Stimulated activated naive CD8-positive, alpha-beta T cell treated with anti-CD3 and anti-CD28 coated beads, Interleukin-15, Interleukin-2, amounts not matched to agents 100 ng/mL and 50 ng/mL, for 24 hours (primary cell): ENCODE measurements around the gene ATP8A2.

Source experiments
- H3K27ac Mint-ChIP-seq: one replicate; pipeline ENCODE4 v1.8.0; 2021; ENCODE audit warnings: mild to moderate bottlenecking, mixed read lengths
- H3K27me3 Mint-ChIP-seq: one replicate; pipeline ENCODE4 v1.8.0; 2021; ENCODE audit warnings: mixed read lengths
- H3K36me3 Mint-ChIP-seq: one replicate; pipeline ENCODE4 v1.8.0; 2021; ENCODE audit warnings: low read depth, mixed read lengths
- H3K4me1 Mint-ChIP-seq: one replicate; pipeline ENCODE4 v1.8.0; 2021; ENCODE audit warnings: low read depth, mixed read lengths
- H3K4me3 Mint-ChIP-seq: one replicate; pipeline ENCODE4 v1.8.0; 2021; ENCODE audit warnings: mild to moderate bottlenecking, mixed read lengths
- H3K9me3 Mint-ChIP-seq: one replicate; pipeline ENCODE4 v1.8.0; 2021; ENCODE audit warnings: mixed read lengths

ATP8A2 gene

GRCh38 chr13:25463496-25463895, 91.7 kb downstream of the ATP8A2 start:
- H3K4me1 Mint-ChIP-seq, result no peaks in the 10 kb centered on the region
- no peaks in the 10 kb centered on the region for H3K9me3 Mint-ChIP-seq
- H3K27ac Mint-ChIP-seq, result no peak overlapping the region
- H3K4me3 Mint-ChIP-seq, result no peak overlapping the region
- no peaks in the 10 kb centered on the region for H3K36me3 Mint-ChIP-seq
- peaks cover 34% of the 10 kb centered on the region for H3K27me3 Mint-ChIP-seq

DNA sequence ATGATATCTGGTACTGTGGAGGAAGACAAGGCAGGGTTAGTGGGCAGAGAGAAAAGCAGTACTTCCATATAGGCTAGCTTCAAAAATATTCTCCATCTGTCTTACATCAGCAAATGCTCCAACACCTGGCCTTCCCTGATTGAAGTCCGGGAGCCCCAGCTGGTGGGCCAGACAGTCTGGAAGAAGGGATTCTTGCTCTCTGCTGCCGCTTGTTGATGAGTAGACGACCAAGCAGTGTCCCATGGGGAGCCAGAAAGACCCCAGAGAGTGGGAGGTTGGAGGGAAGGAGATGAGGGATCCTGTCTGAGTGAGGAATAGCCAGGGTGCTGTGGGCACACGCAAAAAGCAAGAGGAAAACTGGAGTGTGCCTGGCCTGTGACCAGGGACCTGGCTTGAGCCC, 95.1 kb downstream of the ATP8A2 start:
- Mint-ChIP-seq H3K27ac (no peak overlapping the region), H3K9me3 (no peaks in the 10 kb centered on the region), H3K36me3 (no peaks in the 10 kb centered on the region), H3K4me1 (peaks cover 3% of the 10 kb centered on the region), H3K4me3 (no peak overlapping the region), H3K27me3 (peaks cover 59% of the 10 kb centered on the region)

DNA sequence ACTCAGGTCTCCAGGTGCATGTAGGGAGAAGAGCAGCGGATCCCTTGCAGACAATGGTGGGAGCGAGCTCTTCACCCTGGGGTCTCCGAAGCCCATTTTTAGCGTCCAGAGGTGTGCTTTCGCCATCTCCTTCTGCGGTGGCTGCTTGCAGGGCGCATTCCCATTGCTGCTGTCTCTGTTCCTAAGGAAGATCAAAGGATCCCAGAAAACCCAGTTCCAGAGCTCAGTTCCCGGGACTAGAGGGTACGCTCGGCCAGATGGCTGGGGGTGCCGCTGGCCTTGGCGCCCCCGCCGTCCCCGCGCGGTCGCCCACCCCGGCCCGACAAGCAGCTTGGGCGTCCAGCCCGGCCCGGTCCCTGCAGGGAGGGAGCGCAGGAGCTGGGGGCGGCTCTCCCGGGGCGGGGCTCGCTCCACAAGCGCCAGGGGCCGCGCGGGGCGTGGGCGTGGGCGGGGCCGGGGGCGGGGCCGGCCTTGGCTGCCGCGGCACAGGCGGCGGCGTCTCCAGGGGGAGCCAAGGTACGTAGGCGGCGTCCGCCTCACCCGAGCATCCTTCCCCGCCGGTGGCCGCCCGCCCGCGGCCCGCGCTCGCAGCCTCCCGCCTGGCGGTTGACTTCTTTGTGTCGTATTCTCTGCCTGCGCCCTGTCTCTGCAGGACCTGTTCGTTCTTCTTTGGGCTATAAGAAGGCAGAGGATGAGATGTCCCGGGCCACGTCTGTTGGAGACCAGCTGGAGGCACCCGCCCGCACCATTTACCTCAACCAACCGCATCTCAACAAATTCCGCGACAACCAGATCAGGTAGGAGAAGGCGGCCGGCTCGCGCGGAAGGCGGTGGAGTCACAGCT, 96.8 kb downstream of the ATP8A2 start:
- Mint-ChIP-seq H3K9me3 (no peaks in the 10 kb centered on the region), H3K36me3 (no peaks in the 10 kb centered on the region), H3K27me3 (peaks cover 56% of the 10 kb centered on the region), H3K27ac (no peak overlapping the region), H3K4me1 (peaks cover 3% of the 10 kb centered on the region), H3K4me3 (no peak overlapping the region)

DNA sequence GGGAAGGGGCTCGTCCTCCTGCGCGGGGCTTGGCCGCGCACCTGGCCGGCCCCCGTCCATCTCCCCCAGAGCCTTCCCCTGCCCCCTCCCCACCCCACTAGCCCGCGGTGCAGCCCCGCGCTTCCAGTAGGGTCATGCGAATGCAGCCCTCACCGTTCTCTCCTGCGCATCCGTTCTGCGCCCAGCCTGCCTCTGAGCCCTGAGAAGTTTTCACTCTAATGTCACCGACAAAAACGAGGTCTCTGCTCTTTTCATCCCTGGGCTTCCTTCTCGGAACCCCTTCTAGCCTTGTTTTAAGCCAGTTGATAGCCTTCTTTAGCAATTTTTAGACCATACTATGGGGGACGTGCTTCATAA, 97.4 kb downstream of the ATP8A2 start:
- peaks cover 52% of the 10 kb centered on the region for H3K27me3 Mint-ChIP-seq
- H3K27ac Mint-ChIP-seq, result no peak overlapping the region
- no peaks in the 10 kb centered on the region for H3K36me3 Mint-ChIP-seq
- peaks cover 3% of the 10 kb centered on the region for H3K4me1 Mint-ChIP-seq
- no peaks in the 10 kb centered on the region for H3K9me3 Mint-ChIP-seq
- H3K4me3 Mint-ChIP-seq, result no peak overlapping the region

GRCh38 chr13:25473864-25474263, 102.1 kb downstream of the ATP8A2 start:
- no peak overlapping the region for H3K4me3 Mint-ChIP-seq
- H3K9me3 Mint-ChIP-seq, result no peaks in the 10 kb centered on the region
- peaks cover 3% of the 10 kb centered on the region for H3K4me1 Mint-ChIP-seq
- no peaks in the 10 kb centered on the region for H3K36me3 Mint-ChIP-seq
- H3K27me3 Mint-ChIP-seq, result peaks cover 28% of the 10 kb centered on the region
- no peak overlapping the region for H3K27ac Mint-ChIP-seq

GRCh38 chr13:25478186-25478585, 106.4 kb downstream of the ATP8A2 start:
- no peak overlapping the region for H3K4me3 Mint-ChIP-seq
- peaks cover 5% of the 10 kb centered on the region for H3K27me3 Mint-ChIP-seq

GRCh38 chr13:25489238-25489637, 117.5 kb downstream of the ATP8A2 start:
- Mint-ChIP-seq H3K9me3 (no peaks in the 10 kb centered on the region), H3K4me1 (no peaks in the 10 kb centered on the region), H3K27me3 (peaks cover 28% of the 10 kb centered on the region), H3K4me3 (no peak overlapping the region), H3K27ac (no peak overlapping the region), H3K36me3 (no peaks in the 10 kb centered on the region)

More at GRCh38 chr13:25478186-25478585, 106.4 kb downstream of the ATP8A2 start:
- Mint-ChIP-seq H3K27ac (no peak overlapping the region), H3K9me3 (peaks cover 16% of the 10 kb centered on the region), H3K36me3 (no peaks in the 10 kb centered on the region), H3K4me1 (no peaks in the 10 kb centered on the region)

DNA sequence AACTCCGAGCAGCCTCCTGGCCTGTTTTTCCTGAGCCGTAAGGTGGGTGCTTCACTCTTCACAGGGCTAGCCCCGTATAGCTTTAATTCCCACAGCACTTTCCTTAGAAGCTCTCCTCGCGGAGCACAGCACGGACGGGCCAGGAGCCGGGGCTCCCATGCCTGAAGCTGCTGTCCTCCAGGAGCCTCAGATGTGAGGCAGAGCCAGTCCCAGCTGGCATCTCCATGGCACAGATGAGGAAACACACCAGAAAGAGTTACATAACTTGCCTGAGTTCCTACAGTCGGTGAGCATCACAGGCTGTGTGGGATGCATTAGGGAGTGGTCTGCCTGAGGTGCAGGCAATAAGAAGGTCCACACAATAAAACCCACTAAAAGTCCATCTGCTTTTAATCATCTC, 118.5 kb downstream of the ATP8A2 start:
- Mint-ChIP-seq H3K36me3 (no peaks in the 10 kb centered on the region), H3K4me3 (no peak overlapping the region), H3K27me3 (peaks cover 29% of the 10 kb centered on the region), H3K4me1 (no peaks in the 10 kb centered on the region), H3K9me3 (no peaks in the 10 kb centered on the region), H3K27ac (no peak overlapping the region)

- Mint-ChIP-seq H3K27me3 (peaks cover 23% of the 10 kb centered on the region), H3K4me1 (no peaks in the 10 kb centered on the region), H3K4me3 (no peak overlapping the region), H3K9me3 (no peaks in the 10 kb centered on the region), H3K36me3 (no peaks in the 10 kb centered on the region), H3K27ac (no peak overlapping the region)
These were observed 122.3 kb downstream of the ATP8A2 start for GRCh38 chr13:25493931-25494640.

DNA sequence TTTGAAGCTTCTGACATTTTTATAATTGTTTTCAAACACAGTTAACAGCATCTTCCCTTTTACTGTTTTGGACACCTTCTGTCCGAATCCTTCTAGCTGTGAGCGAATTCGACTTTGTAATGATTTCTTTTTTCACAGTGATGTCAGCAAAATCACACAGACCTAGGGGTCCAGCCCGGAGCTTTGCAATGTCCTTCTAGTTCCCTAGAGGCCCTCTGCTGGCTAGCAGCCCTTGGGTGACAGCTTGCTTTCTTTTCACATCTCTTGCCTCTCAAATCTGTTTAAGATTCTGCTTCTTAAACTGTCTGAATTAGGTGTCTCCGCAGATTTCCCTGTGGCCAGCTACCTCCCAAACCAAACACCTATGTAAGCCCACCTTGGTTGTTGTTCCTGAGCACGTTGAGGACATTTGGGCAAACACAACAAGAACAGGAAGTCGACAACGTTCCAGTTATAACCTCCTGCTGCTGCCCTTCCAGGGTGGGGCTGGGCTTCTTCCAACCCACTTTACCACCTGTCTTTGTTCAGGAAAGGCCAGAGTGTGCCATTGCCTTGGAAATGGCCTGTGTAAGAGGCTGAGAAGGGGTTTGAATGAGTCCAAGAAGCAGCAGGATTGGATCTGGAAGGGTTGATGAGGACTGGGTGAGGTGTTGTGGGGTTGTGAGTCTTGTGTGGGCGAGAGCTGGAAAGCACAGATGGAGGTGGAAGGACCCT, 123.1 kb downstream of the ATP8A2 start:
- Mint-ChIP-seq H3K36me3 (no peaks in the 10 kb centered on the region), H3K9me3 (no peaks in the 10 kb centered on the region), H3K27me3 (peaks cover 20% of the 10 kb centered on the region), H3K4me1 (no peaks in the 10 kb centered on the region), H3K4me3 (no peak overlapping the region), H3K27ac (no peak overlapping the region)

- Mint-ChIP-seq H3K27ac (no peak overlapping the region), H3K27me3 (peaks cover 14% of the 10 kb centered on the region), H3K4me1 (no peaks in the 10 kb centered on the region), H3K9me3 (no peaks in the 10 kb centered on the region), H3K36me3 (no peaks in the 10 kb centered on the region), H3K4me3 (no peak overlapping the region)
These were observed 129.5 kb downstream of the ATP8A2 start for GRCh38 chr13:25501231-25501630.

DNA sequence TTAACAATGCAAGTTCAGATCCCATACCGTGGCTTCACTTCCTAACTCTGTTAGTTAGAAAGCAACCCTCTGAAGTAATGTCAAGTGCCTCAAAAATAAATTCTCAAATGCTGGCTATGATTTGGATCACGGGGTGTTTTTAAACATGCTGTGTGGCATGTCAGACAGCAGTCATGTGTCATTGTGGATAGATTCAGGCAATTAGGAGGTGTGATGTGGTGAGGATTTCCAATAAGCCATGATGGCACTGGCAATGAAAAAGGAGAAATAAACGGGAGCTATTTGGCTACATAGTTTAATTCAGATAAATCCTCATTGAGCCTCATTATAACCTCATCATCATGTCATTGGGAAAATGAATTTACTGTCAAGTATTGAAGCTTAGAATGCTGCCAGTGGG, 130.3 kb downstream of the ATP8A2 start:
- H3K4me3 Mint-ChIP-seq, result no peak overlapping the region
- H3K9me3 Mint-ChIP-seq, result no peaks in the 10 kb centered on the region
- H3K27me3 Mint-ChIP-seq, result peaks cover 14% of the 10 kb centered on the region
- no peaks in the 10 kb centered on the region for H3K36me3 Mint-ChIP-seq
- no peaks in the 10 kb centered on the region for H3K4me1 Mint-ChIP-seq
- H3K27ac Mint-ChIP-seq, result no peak overlapping the region

DNA sequence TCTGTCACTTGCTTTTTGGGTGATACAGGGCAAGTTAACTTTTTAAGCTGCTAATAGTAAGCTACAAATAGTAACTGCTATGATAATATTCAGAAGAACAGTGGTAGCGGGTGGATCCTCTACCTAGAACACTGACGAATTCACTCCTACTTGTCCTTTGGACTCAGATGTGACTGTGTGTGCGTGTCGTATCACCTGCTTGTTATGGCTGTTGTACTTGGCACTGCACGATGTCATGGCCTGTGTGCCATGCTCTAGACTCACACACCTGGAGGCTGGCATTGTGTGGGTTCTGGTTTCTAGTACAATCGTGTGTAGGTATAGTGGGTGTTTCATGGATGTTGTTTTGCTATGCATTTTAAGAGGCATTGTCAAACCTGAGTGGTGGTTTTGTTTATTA, 130.8 kb downstream of the ATP8A2 start:
- no peak overlapping the region for H3K27ac Mint-ChIP-seq
- H3K9me3 Mint-ChIP-seq, result no peaks in the 10 kb centered on the region
- peaks cover 14% of the 10 kb centered on the region for H3K27me3 Mint-ChIP-seq
- H3K36me3 Mint-ChIP-seq, result no peaks in the 10 kb centered on the region
- H3K4me3 Mint-ChIP-seq, result no peak overlapping the region
- H3K4me1 Mint-ChIP-seq, result no peaks in the 10 kb centered on the region

- no peak overlapping the region for H3K27ac Mint-ChIP-seq
- no peaks in the 10 kb centered on the region for H3K9me3 Mint-ChIP-seq
- H3K27me3 Mint-ChIP-seq, result peaks cover 17% of the 10 kb centered on the region
- H3K36me3 Mint-ChIP-seq, result no peaks in the 10 kb centered on the region
- no peak overlapping the region for H3K4me3 Mint-ChIP-seq
- H3K4me1 Mint-ChIP-seq, result no peaks in the 10 kb centered on the region
These were observed 132.1 kb downstream of the ATP8A2 start for GRCh38 chr13:25503856-25504255.

- Mint-ChIP-seq H3K4me1 (no peaks in the 10 kb centered on the region), H3K36me3 (no peaks in the 10 kb centered on the region), H3K4me3 (no peak overlapping the region)
These were observed 136.1 kb downstream of the ATP8A2 start for GRCh38 chr13:25507841-25508240.

More at GRCh38 chr13:25507841-25508240, 136.1 kb downstream of the ATP8A2 start:
- no peak overlapping the region for H3K27ac Mint-ChIP-seq
- H3K9me3 Mint-ChIP-seq, result peaks cover 11% of the 10 kb centered on the region
- H3K27me3 Mint-ChIP-seq, result peaks cover 6% of the 10 kb centered on the region
